GM21367 (cell line): ENCODE measurements around the gene ACOT2.
"Not testable (repeated sequence)": the region's sequence is repeated elsewhere in the genome, so short reads cannot be mapped to it uniquely, and the experiment has no call there.

Experiments
- ATAC-seq: cut with Tn5 transposase; IDR thresholded peaks from one replicate; pipeline ENCODE4 v1.9.1; 2021; ENCODE audit not compliant: unreplicated experiment

Gene ACOT2

DNA sequence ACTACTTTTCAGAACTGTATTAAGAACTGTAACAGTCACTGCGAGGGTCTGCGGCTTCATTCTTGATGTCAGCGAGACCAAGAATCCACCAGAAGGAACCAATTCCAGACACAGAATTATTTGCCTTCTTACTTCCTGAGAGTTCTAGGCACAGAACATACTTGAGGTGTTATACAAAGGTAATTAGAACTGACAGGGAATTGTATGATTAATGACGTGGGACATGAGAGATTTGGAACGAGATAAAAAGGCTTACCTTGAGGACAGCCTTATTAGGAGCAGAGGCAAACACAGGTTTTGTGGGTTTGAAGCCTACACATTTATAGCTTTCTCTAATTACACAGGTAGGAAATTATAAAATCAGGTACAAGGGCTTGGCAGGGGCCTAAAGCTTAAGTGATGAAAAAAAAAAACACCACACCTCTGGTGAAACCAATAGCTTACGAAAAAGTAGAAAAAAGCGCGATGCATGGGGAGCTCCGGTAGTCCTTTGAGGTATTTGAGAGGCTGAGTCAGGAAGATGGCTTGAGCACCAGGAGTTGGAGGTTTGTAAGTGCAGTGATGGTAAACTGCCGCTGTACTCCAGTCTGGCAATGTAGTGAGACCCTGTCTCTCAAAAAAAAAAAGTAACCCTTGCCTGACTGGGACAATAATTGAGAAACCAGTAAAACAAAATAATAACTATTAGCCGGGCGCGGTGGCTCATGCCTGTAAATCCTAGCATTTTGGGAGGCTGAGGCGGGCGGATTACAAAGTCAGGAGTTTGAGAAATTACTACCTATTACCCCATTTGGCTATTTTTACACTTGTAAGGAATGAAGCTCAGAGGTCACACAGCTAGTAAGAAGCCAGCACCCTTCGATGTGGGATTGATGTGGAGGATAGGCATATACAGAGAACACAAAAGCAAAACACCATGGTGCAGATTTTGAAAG, 795 bp upstream of the ACOT2 start:
- no peak for ATAC-seq

DNA sequence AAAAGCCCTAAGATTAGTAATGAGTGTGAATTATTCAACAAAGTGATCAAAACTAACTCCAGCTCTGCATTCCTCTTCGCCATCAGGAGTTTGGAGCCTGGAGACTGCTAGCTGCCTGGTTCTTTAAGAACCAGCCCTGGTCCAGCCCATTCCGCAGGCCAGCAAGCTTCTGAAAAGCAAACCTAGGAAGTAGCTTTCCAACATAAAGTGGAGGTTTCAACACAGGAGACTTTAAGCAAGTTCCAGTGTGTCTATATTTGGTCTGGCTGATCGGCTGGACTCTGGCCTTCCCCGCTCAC, 178 bp upstream of the ACOT2 start:
- not testable (repeated sequence) for ATAC-seq

DNA sequence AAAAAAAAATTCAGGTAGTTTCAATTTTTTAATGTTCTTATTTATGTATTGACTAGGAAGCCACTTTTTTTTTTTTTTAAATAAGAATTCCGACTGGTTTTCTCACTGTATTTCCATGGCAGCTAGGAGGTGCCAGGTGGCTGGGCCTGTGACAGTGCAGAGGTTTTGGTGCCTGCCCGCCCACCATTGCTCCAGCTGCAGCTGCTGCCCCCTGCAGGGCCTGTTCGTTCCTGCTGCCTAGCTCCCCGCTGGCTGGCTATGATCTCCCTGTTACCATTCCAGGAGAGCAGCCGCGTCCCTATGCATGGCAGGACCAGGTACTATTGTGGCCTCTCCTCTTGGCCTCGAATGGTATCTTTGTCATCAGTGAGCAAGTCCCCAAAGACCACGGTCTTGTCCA, 1.9 kb downstream of the ACOT2 start:
- ATAC-seq: peak; percentile 38

DNA sequence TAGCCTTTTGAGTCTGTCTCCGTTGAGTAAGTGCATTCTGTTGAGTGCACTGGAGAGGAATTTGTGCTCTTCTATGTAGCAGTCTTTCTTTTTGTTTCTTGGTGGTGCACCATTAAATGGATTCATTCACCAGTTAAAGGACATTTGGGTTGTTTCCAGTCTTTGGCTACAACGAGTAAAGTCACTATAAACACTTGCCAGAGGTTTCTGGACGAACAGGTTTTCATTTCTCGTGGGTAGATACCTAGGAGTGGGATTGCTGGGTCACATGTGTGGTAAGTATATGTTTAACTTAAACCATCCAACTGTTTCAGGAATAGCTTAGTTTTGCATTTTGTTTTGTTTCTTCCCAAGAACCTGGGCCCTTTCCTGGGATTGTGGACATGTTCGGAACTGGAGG, 4.0 kb downstream of the ACOT2 start:
- not testable (repeated sequence) for ATAC-seq

DNA sequence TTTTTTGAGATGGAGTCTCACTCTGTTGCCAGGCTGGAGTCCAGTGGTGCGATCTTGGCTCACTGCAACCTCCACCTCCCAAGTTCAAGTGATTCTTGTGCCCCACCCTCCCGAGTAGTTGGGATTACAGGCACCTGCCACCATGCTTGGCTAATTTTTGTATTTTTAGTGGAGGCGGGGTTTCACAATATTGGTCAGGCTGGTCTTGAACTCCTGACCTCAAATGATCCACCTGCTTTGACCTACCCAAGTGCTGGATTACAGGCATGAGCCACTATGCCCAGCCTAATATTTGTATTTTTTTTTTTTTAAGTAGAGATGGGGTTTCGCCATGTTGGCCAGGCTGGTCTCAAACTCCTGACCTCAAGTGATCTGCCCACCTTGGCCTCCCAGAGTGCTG, 4.7 kb downstream of the ACOT2 start:
- not testable (repeated sequence) for ATAC-seq

DNA sequence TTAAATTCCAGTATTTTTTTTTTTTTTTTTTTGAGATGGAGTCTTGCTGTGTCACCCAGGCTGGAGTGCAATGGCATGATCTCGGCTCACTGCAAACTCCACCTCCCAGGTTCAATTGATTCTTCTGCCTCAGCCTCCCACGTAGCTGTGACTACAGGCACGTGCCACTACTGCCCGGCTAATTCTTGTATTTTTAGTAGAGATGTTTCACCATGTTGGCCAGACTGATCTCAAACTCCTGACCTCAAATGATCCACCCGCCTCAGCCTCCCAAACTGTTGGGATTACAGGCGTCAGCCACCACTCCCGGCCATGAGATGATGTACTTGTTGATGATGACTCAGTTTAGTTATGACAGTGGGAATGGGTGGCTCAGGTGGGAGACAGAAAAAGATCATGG, 5.2 kb downstream of the ACOT2 start:
- ATAC-seq: not testable (repeated sequence)

DNA sequence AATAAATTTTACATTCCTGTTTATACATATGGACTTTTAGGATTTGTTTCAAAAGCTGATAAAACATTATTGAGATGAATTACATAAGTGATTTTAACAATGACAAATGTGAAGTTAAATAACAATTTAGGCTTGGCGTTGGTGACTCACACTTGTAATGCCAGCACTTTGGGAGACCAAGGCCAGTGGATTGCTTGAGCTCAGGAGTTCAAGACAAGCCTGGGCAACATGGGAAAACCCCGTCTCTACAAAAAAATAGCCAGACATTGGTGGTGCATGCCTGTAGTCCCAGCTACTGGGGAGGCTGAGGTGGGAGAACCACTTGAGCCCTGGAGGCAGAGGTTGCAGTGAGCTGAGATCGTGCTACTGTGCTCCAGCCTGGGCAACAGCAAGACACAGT, 7.4 kb downstream of the ACOT2 start:
- ATAC-seq: no peak

DNA sequence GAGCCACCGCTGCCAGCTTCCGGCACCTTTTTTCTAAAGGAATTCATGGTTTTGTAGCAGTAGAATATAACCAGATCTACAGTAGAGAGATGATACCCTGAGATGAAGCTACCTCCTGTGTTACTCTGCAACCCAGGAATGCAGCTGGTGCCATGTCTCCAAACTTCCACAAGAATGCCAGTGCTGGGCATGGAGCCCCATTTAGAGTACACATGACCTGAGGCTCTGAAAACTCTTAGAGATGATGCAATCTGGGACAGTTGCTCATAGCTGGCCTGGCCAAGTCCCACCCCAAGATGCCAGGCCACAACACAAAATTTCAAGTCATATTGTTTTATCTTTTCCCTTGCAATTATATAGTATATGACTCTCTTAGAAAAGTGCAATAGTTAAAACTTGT, 8.2 kb downstream of the ACOT2 start:
- not testable (repeated sequence) for ATAC-seq

DNA sequence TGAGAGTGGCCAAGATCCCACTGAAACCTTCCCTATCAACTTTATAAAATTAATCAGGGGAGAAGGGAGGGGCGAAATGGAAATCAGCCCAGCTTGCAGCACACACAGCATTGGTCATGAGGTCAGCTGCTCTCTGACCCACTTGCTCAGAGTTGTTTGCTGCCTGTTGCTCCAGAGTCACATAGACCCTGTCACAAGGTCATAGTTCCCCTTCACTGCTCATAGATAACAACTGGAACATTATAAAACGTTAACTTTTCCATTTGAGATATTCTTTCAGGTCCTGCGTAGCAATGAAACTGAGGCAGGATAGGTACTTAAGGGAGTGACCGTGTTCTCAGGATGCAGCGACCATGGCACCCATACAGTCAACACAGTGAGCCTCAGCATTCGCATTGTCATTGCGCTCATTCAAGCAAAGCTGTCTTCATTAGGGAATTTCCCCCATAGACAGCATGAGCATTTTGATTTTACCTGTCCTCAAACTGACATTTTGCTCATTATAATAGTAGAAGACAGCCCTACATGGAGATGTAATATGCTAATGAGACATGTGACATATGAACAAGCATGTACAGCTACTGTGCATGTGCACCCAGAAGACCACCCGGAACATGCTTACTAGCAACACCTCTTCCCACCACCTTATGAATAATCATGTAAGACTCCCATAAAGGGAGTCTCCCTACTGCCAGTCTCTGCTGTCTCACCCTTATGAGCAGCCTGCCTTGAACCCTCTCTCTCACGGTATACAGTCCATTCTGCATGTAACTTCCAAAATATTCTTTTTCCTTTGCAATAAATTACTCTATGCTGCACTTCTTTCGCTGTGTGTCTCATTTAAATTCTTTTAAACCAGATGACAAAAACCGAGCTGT, 13.3 kb downstream of the ACOT2 start:
- ATAC-seq: not testable (repeated sequence)

DNA sequence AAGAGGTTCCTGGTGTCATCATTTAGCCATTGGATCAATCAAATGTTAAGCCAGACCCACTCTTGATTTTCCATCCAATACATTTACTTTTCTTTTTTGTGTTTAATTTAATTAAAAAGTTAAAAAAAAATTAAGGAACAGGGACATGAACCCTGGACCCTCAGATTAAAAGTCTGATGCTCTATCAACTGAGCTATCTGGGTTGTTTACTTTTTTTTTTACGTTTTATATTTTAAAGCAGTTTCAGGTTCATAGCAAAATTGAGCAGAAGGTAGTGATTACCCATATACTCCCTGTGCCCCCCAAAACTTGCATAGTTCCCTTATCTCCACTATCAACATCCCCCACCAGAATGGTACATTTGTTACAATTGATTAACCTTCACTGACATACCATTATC, 19.7 kb downstream of the ACOT2 start:
- no peak for ATAC-seq

DNA sequence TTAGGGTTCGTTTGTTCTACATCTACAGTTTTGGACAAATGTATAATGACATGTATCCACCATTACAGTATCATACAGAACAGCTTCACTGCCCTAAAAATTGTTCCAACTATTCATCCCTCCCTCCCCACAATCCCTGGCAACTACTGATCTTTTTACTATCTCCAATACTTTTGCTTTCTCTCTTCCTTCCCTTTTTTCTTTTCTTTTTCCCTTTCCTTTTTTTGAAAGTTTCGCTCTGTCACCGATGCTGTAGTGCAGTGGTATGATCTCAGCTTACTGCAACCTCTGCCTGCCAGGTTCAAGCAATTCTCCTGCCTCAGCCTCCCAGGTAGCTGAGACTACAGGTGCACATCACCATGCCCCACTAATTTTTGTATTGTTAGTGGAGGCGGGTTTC, 20.1 kb downstream of the ACOT2 start:
- ATAC-seq: no peak

DNA sequence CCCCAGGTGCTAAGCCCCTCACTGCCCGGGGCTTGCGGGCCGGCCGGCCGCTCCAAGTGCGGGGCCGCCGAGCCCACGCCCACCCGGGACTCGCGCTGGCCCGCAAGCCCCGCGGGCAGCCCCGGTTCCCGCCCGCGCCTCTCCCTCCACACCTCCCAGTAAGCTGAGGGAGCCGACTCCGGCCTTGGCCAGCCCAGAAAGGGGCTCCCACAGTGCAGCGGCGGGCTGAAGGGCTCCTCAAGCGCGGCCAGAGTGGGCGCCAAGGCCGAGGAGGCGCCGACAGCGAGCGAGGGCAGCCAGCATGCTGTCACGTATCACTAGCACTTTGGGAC, 21.6 kb downstream of the ACOT2 start:
- not testable (repeated sequence) for ATAC-seq

DNA sequence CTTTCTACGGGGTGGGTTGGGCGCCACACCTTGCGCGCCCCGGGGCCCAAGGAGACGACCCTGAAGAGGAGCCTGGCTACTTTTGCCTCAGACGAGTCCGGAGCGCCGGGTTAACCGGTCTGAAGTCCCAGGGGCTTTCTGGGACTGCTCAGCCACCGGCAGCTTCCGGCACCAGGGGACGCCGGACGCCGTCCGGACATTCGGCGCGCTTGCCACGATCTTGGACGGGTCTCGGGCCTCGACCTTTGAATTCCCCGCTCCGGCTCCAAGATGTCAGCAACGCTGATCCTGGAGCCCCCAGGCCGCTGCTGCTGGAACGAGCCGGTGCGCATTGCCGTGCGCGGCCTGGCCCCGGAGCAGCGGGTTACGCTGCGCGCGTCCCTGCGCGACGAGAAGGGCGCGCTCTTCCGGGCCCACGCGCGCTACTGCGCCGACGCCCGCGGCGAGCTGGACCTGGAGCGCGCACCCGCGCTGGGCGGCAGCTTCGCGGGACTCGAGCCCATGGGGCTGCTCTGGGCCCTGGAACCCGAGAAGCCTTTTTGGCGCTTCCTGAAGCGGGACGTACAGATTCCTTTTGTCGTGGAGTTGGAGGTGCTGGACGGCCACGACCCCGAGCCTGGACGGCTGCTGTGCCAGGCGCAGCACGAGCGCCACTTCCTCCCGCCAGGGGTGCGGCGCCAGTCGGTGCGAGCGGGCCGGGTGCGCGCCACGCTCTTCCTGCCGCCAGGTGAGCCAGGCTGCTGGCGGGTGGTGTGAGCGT, 22.9 kb downstream of the ACOT2 start, which contains the start of gene ACOT4:
Gene ACOT4, plus strand, starts transcription at position 184 of the 760 bp plus-strand sequence. Its CDS starts 87 bp downstream, at position 271.
- no peak for ATAC-seq

DNA sequence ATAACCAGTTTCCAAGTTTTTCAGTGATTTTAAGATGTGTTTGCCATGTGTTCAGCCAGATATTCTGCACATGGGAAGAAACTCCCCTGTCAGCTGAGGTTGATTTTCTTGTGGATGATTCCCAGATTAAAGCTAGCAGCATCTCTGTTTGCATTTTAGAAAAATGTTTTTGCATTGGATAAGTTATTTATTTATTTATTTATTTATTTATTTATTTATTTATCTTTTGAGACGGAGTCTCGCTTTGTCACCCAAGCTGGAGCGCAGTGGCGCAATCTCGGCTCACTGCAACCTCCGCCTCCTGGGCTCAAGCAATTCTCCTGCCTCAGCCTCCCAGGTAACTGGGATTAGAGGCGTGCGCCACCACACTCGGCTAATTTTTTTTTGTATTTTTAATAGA, 25.5 kb downstream of the ACOT2 start:
- no peak for ATAC-seq

DNA sequence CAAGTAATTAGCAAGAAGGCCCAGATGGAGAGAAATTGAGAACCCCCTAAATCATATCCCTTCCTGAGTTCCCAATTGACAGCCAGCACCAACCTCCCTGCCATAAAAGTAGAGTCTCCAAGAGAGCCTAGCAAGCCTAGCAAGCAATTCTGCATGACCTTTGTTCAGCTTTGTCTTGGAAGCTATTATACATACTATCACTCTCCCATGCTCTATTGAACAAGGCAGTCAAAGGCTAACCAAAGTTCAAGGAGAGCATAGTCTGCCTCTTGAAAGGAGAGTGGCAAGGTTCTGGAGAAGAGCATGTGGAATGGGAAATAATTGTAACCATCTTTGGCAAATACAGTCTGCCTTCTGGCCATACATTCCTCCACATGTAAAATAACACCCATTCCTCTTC, 30.5 kb downstream of the ACOT2 start:
- no peak for ATAC-seq

DNA sequence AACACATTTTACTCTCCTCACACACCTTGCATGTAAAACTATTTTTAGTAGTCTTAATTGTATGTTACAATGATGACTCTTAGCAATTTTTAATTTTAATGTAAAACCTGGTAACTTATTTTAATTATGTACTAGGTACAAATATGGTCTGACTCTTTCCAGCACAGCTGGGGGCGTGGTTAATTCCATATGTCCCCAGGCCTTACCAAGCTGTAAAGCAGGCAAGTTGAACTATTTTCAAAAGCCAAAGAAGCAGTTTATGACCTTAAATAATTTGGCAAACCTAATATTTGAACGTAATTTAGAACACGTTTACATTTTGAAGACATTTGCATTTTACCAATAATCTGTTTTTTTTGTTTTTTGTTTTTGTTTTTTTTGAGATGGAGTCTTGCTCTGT, 34.0 kb downstream of the ACOT2 start:
- ATAC-seq: no peak

DNA sequence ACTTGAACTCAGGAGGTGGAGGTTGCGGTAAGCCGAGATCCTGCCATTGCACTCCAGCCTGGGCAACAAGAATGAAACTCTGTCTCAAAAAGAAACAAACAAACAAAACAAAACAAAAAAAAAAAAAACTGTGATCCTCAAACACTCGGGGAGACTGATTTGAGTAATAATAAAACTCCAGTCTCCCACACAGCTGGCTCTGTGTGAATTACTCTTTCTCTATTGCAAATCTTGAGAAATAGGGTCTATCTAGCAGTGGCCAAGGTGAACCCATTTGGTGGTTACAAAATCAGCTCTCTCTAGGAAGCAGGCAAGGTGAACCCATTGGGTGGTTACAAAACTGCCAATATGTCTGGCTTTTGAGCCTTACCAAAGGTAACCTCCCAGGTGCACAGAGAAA, 37.3 kb downstream of the ACOT2 start:
- no peak for ATAC-seq

DNA sequence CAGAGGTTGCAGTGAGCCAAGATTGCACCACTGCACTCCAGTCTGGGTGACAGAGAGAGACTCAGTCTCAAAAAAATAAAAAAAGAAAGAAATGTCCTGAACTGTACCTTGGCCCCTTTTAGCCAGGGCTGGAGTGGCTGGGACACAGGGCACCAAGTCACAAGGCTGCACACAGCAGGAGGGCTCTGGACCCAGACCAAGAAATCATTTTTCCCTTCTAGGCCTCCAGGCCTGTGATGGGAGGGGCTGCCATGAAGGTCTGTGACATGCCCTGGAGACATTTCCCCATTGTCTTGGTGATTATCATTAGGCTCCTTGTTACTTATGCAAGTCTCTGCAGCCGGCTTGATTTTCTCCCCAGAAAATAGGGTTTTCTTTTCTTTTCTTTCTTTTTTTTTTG, 38.2 kb downstream of the ACOT2 start:
- ATAC-seq: no peak

DNA sequence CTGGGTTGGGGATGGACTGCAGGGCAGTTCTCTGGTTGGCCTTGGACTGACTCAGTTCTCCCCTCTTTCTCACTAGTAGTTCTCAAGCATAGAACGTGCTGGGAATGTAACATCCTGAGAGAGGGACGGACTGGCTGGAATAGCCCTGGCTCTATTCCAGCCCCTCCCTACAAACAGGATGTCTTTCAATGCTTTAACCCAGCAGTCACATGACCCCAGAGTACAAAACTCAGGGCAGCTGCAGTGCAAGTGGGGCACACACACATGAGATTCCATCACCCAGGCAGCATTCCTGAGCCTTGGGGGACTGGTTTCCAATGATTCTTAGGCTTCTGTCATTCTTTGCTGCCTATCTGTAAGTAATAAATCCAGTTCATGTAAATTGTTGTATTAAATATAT, 41.7 kb downstream of the ACOT2 start:
- ATAC-seq: no peak

DNA sequence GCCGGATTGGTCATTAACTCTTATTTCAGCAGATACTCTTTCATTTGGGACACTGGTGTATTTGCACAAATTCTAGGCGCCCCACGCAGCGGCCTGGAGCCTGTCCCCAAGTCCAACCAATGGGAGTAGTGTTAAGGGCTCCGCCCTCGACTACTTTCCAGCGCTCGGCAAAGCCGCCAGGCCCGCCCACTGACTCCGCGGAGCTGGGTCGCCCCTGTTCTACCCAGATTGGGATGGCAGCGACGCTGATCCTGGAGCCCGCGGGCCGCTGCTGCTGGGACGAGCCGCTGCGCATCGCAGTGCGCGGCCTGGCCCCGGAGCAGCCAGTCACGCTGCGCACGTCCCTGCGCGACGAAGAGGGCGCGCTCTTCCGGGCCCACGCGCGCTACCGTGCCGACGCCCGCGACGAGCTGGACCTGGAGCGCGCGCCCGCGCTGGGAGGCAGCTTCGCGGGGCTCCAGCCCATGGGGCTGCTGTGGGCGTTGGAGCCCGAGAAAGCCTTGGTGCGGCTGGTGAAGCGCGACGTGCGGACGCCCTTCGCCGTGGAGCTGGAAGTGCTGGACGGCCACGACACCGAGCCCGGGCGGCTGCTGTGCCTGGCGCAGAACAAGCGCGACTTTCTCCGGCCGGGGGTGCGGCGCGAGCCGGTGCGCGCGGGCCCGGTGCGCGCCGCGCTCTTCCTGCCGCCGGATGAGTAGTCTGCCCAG, 43.5 kb downstream of the ACOT2 start, which contains the start of gene ACOT6:
Gene ACOT6, plus strand, starts transcription at position 179 of the 707 bp plus-strand sequence. Its CDS starts 55 bp downstream, at position 234.
- ATAC-seq: peak; percentile 67

DNA sequence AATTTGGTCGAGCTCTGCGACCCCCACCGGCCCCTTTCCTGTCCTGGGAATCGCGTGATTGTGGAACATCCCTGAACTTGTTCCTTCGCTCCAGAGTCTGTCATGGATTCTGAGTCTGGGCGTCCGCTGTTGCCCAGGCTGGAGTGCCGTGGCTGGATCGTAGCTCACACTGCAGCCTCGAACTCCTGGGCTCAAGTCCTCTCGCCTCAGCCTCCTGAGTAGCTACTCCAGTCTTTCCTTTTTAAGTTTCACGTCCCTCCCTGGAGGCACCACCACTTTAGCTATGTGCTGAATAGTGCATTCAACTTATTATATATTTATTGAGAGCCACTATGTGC, 44.0 kb downstream of the ACOT2 start:
- no peak for ATAC-seq
